ENCODE measurements around the gene TRIM58. TPM values are rescaled to one million over a fixed set of nuclear protein-coding genes. Genes with fewer than 3 reads are reported as not detected.

TRIM58 gene
- total and polyA plus RNA-seq, 7 donors, result 0.04 to 2.4 (median 0.11) TPM; not detected in 1

- no peak for DNase-seq
- WGBS, 3 donors, result 70 to 97% (median 91%) methylated on average over 2 of the region's 2 CpGs
- H3K4me3 ChIP-seq, result no peak within 1 kb of the TSS
- H3K27ac ChIP-seq, result no peak within 1 kb of the TSS
- no peaks in the 10 kb centered on the region for H3K4me1 ChIP-seq
- no peaks in the 10 kb centered on the region for H3K27me3 ChIP-seq (ENCODE audit: insufficient read depth in 3 of 3, low read length in 2 of 3)
- ATAC-seq, result no peak
- no peaks in the 10 kb centered on the region for H3K36me3 ChIP-seq (ENCODE audit: insufficient read depth in 1 of 2, low read depth in 1 of 2)
- no peaks in the 10 kb centered on the region for H3K9me3 ChIP-seq
- intact Hi-C loops (cut with DNase I), result no loop called here
- no peak for TF ChIP-seq CTCF (IDR thresholded peaks at IDR 0.05)
Measured at GRCh38 chr1:247919952-247920351, 63.0 kb downstream of the TRIM58 start, which contains the start of gene OR2T8. Gene OR2T8 (plus strand): TSS chr1:247920252. CDS start chr1:247921018, 766 bp downstream.

- ATAC-seq, result no peak
- WGBS, 3 donors, result 54 to 62% (median 61%) methylated on average over 3 of the region's 3 CpGs
- intact Hi-C loops (cut with DNase I), result no loop called here
- no peak for TF ChIP-seq CTCF (IDR thresholded peaks at IDR 0.05)
- Histone ChIP-seq H3K9me3 (no peaks in the 10 kb centered on the region), H3K4me3 (no peak overlapping the region), H3K36me3 (ENCODE audit: insufficient read depth in 1 of 2, low read depth in 1 of 2) (no peaks in the 10 kb centered on the region), H3K27ac (no peak overlapping the region), H3K4me1 (no peaks in the 10 kb centered on the region), H3K27me3 (ENCODE audit: insufficient read depth in 3 of 3, low read length in 2 of 3) (no peaks in the 10 kb centered on the region)
- DNase-seq, result no peak
Measured at GRCh38 chr1:247923941-247924340, 67.0 kb downstream of the TRIM58 start.

- Histone ChIP-seq H3K4me3 (no peak within 1 kb of the TSS), H3K27me3 (ENCODE audit: insufficient read depth in 3 of 3, low read length in 2 of 3) (no peaks in the 10 kb centered on the region), H3K4me1 (no peaks in the 10 kb centered on the region), H3K36me3 (ENCODE audit: insufficient read depth in 1 of 2, low read depth in 1 of 2) (no peaks in the 10 kb centered on the region), H3K9me3 (no peaks in the 10 kb centered on the region), H3K27ac (no peak within 1 kb of the TSS)
- 81 to 86% (median 85%) methylated on average over 9 of the region's 9 CpGs for WGBS, 3 donors
- no peak for ATAC-seq
- no peak for TF ChIP-seq CTCF (IDR thresholded peaks at IDR 0.05)
- DNase-seq, result no peak
- intact Hi-C loops (cut with DNase I), result no loop called here
Measured at GRCh38 chr1:247924868-247925267, 67.9 kb downstream of the TRIM58 start, which contains the start of gene OR2AJ1. Gene OR2AJ1 (plus strand): TSS chr1:247924889. CDS start chr1:247933769, 8,880 bp downstream.

Other genes with a start within 250 kb of the TRIM58 start
- gene OR13G1, start 177.4 kb upstream of the TRIM58 start, total RNA-seq, result not detected
- gene OR13G1, start 177.4 kb upstream of the TRIM58 start, polyA plus RNA-seq, result not detected
- not detected for gene OR6F1, start 140.5 kb upstream of the TRIM58 start, total RNA-seq
- gene OR6F1, start 140.5 kb upstream of the TRIM58 start, polyA plus RNA-seq, result not detected
- gene OR14K1, start 118.6 kb upstream of the TRIM58 start, total RNA-seq, result not detected
- not detected for gene OR14K1, start 118.6 kb upstream of the TRIM58 start, polyA plus RNA-seq
- not detected for gene OR14A2, start 109.0 kb upstream of the TRIM58 start, total RNA-seq
- gene OR14A2, start 109.0 kb upstream of the TRIM58 start, polyA plus RNA-seq, result not detected
- gene OR1C1, start 96.6 kb upstream of the TRIM58 start, total RNA-seq, result not detected
- gene OR1C1, start 96.6 kb upstream of the TRIM58 start, polyA plus RNA-seq, result not detected
- not detected for gene OR14A16, start 33.1 kb upstream of the TRIM58 start, total RNA-seq
- gene OR14A16, start 33.1 kb upstream of the TRIM58 start, polyA plus RNA-seq, result not detected
- not detected for gene OR11L1, start 15.3 kb upstream of the TRIM58 start, total RNA-seq
- not detected for gene OR11L1, start 15.3 kb upstream of the TRIM58 start, polyA plus RNA-seq
- gene OR2W3, start 38.4 kb downstream of the TRIM58 start, total RNA-seq, result under 1 TPM in 2 of 4 donors, not detected in 2; 0.24 to 0.57 TPM
- under 1 TPM in 1 of 3 donors, not detected in 2; 0.07 TPM for gene OR2W3, start 38.4 kb downstream of the TRIM58 start, polyA plus RNA-seq
- gene OR2T8, start 63.1 kb downstream of the TRIM58 start, total RNA-seq, result not detected
- not detected for gene OR2T8, start 63.1 kb downstream of the TRIM58 start, polyA plus RNA-seq
- not detected for gene OR2AJ1, start 67.7 kb downstream of the TRIM58 start, total RNA-seq
- gene OR2AJ1, start 67.7 kb downstream of the TRIM58 start, polyA plus RNA-seq, result not detected
- not detected for gene OR2L8, start 91.7 kb downstream of the TRIM58 start, total RNA-seq
- not detected for gene OR2L8, start 91.7 kb downstream of the TRIM58 start, polyA plus RNA-seq
- not detected for gene OR2AK2, start 108.0 kb downstream of the TRIM58 start, total RNA-seq
- gene OR2AK2, start 108.0 kb downstream of the TRIM58 start, polyA plus RNA-seq, result not detected
- gene OR2L5, start 156.5 kb downstream of the TRIM58 start, total RNA-seq, result not detected
- gene OR2L5, start 156.5 kb downstream of the TRIM58 start, polyA plus RNA-seq, result not detected
- gene OR2L2, start 172.9 kb downstream of the TRIM58 start, total RNA-seq, result not detected
- not detected for gene OR2L2, start 172.9 kb downstream of the TRIM58 start, polyA plus RNA-seq
- gene OR2L3, start 189.6 kb downstream of the TRIM58 start, total RNA-seq, result not detected
- gene OR2L3, start 189.6 kb downstream of the TRIM58 start, polyA plus RNA-seq, result not detected
- gene OR2L13, start 238.0 kb downstream of the TRIM58 start, total RNA-seq, result not detected
- not detected for gene OR2L13, start 238.0 kb downstream of the TRIM58 start, polyA plus RNA-seq